Measurements from ENCODE around the gene IFT122.

IFT122 gene

DNA sequence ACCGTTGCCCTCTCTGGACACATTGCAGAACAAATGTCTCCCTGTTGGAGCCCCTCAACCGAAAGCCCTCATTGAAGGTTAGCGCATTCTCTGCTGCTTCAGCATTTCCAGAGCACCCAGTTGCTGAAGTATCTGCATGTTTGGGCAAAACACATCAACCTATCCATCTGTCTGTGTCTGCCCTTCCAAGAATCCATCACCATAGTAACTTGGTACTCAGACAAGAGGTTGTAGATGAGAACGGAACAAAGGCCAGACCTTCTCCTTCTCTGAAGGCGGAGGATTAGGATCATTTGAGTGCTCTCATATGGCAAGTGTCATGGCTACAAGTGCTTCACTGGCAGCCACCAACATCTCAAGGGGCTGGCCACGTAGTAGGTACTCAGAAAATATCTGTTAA lies 65.3 kb downstream of the IFT122 start:
- no peak overlapping the region for H3K27ac Mint-ChIP-seq
- H3K4me3 Mint-ChIP-seq, result no peak overlapping the region
- peaks cover 4% of the 10 kb centered on the region for H3K27me3 Mint-ChIP-seq (ENCODE audit: low read depth, poor library complexity)
- no peaks in the 10 kb centered on the region for H3K9me3 Mint-ChIP-seq
- H3K4me1 Mint-ChIP-seq, result peaks cover 25% of the 10 kb centered on the region
- H3K36me3 Mint-ChIP-seq (ENCODE audit: low read depth), result peaks cover 38% of the 10 kb centered on the region
- TF ChIP-seq, protein P1, sequence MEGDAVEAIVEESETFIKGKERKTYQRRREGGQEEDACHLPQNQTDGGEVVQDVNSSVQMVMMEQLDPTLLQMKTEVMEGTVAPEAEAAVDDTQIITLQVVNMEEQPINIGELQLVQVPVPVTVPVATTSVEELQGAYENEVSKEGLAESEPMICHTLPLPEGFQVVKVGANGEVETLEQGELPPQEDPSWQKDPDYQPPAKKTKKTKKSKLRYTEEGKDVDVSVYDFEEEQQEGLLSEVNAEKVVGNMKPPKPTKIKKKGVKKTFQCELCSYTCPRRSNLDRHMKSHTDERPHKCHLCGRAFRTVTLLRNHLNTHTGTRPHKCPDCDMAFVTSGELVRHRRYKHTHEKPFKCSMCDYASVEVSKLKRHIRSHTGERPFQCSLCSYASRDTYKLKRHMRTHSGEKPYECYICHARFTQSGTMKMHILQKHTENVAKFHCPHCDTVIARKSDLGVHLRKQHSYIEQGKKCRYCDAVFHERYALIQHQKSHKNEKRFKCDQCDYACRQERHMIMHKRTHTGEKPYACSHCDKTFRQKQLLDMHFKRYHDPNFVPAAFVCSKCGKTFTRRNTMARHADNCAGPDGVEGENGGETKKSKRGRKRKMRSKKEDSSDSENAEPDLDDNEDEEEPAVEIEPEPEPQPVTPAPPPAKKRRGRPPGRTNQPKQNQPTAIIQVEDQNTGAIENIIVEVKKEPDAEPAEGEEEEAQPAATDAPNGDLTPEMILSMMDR (IDR thresholded peaks at IDR 0.05), result no peak
- DNase-seq, result no peak

DNA sequence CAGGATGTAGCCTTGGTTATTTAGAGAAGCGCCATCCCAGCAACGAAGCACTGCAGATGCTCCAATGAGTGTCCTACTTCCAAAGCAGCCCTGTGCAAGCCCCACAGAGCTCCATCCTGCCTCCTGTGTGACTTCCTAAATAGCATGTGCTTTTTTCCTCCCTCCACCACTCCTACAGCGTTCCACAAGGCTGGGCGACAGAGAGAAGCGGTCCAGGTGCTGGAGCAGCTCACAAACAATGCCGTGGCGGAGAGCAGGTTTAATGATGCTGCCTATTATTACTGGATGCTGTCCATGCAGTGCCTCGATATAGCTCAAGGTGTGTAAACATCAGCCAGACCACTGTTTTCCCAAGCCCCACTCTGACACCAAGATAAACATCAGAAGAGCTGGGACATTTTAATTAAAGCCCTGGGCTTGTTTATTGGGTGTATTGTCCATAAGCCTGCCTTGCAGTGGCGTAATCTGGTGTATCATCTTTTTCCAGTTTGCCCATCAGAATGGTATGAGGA lies 66.3 kb downstream of the IFT122 start:
- Mint-ChIP-seq H3K36me3 (ENCODE audit: low read depth) (peaks cover 28% of the 10 kb centered on the region), H3K27me3 (ENCODE audit: low read depth, poor library complexity) (peaks cover 4% of the 10 kb centered on the region), H3K4me1 (peaks cover 21% of the 10 kb centered on the region), H3K4me3 (no peak overlapping the region), H3K9me3 (no peaks in the 10 kb centered on the region), H3K27ac (no peak overlapping the region)
- TF ChIP-seq, protein P1 (IDR thresholded peaks at IDR 0.05), result no peak
- DNase-seq, result no peak

DNA sequence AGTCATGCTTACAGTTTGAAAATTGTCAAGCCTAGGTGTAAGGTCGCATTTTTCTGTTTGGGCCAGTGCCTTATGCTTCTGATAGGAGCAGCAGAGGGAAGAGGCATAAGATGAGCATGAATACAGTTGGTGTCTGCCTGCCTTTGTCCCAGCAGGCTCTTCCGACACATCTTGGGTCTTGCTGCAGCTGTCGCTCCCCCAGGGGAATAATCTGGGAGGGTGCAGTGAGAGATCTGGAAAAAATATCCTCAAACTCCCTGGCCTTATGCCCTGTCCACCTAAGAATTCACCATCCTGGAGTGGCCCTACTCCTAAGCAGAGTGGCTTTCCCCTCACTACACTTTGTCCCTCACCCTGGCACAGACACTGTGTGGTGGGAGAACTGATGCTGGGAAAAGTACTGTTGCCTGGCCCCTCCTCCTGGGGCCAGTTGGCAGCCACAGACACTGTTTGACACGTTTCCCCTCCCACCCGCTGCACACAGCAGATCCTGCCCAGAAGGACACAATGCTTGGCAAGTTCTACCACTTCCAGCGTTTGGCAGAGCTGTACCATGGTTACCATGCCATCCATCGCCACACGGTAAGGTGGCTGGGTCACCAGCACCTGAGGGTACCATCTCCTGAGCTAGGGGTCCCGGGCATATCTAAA lies 67.3 kb downstream of the IFT122 start:
- Mint-ChIP-seq H3K9me3 (no peaks in the 10 kb centered on the region), H3K27ac (no peak overlapping the region), H3K4me3 (no peak overlapping the region), H3K36me3 (ENCODE audit: low read depth) (peaks cover 38% of the 10 kb centered on the region), H3K4me1 (peaks cover 12% of the 10 kb centered on the region), H3K27me3 (ENCODE audit: low read depth, poor library complexity) (peaks cover 4% of the 10 kb centered on the region)
- no peak for DNase-seq
- TF ChIP-seq, protein P1 (IDR thresholded peaks at IDR 0.05), result no peak

DNA sequence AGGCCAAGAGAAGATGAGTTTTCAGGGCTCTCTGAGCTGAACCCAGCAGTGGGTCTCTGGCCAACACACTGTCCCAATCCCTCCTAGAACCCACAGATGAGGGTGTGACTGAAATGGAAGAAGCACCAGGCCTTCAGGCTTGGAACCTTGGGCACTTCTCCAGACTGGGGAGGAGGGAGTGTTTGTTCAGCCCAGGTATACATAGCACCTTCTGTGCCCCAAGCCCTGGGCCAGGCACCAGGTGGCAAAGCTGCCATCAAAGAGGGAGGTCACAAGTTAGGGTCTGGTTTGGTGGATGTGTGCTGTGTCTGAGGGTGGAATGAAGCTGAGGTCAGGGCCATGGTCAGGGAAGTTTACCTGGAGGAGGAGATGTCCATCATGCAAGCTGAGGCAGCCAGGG lies 72.6 kb downstream of the IFT122 start:
- H3K4me1 Mint-ChIP-seq, result peaks cover 14% of the 10 kb centered on the region
- H3K9me3 Mint-ChIP-seq, result no peaks in the 10 kb centered on the region
- peaks cover 7% of the 10 kb centered on the region for H3K27me3 Mint-ChIP-seq (ENCODE audit: low read depth, poor library complexity)
- TF ChIP-seq, protein P1 (IDR thresholded peaks at IDR 0.05), result no peak
- H3K27ac Mint-ChIP-seq, result no peak overlapping the region
- H3K36me3 Mint-ChIP-seq (ENCODE audit: low read depth), result peaks cover 34% of the 10 kb centered on the region
- H3K4me3 Mint-ChIP-seq, result no peak overlapping the region
- DNase-seq, result no peak

DNA sequence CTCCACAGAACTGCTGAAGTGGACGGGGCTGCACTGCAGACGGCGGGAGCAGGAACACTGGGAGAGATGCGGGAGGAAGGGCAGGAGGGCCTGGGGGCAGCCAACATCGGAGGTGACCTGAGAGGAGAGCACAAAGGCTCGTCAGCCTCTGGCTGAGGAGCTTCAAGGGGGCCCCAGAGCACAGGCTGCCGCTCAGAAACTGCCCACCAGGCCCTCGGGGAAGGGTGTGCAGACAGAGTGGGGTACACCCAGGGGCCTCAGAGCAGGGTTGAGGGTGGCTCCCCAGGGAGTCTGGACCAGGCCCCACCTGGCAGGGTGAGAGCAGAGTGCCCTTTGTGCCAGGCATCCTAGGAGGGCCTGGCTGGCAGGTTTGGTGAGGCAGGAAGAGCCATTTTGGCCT lies 73.7 kb downstream of the IFT122 start:
- no peak for DNase-seq
- H3K4me1 Mint-ChIP-seq, result peaks cover 14% of the 10 kb centered on the region
- H3K4me3 Mint-ChIP-seq, result no peak overlapping the region
- no peaks in the 10 kb centered on the region for H3K9me3 Mint-ChIP-seq
- H3K36me3 Mint-ChIP-seq (ENCODE audit: low read depth), result peaks cover 30% of the 10 kb centered on the region
- TF ChIP-seq, protein P1 (IDR thresholded peaks at IDR 0.05), result no peak
- H3K27ac Mint-ChIP-seq, result no peak overlapping the region
- peaks cover 4% of the 10 kb centered on the region for H3K27me3 Mint-ChIP-seq (ENCODE audit: low read depth, poor library complexity)

DNA sequence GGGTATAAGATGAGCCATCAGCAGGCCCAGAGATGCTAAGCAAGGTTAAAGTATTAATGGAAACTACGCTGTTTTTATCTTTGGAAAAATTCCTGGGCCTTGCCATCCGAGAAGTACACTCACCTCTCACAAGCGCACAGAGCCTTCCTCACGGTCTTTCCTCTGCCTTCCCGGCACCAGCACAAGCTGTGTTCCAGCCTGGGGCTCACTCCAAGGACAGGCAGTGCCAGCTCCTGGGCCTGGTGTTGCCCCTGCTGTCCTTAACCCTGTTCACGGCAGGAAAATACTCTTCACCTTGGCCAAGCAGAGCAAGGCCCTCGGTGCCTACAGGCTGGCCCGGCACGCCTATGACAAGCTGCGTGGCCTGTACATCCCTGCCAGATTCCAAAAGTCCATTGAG lies 74.1 kb downstream of the IFT122 start:
- no peak for DNase-seq
- Mint-ChIP-seq H3K36me3 (ENCODE audit: low read depth) (peaks cover 29% of the 10 kb centered on the region), H3K27me3 (ENCODE audit: low read depth, poor library complexity) (peaks cover 3% of the 10 kb centered on the region), H3K4me1 (peaks cover 14% of the 10 kb centered on the region), H3K9me3 (no peaks in the 10 kb centered on the region), H3K4me3 (no peak overlapping the region), H3K27ac (no peak overlapping the region)
- TF ChIP-seq, protein P1 (IDR thresholded peaks at IDR 0.05), result no peak
